A549 (cell line): ENCODE results near the gene RAB3IP.

Source experiments
- CEBPB ChIP-seq, 2 experiments: fragments of >200 bp in 1 of 2; sonication (Bioruptor Twin) in 1 of 2; formaldehyde crosslinking in 1 of 2; IDR thresholded peaks; 2 replicates each; pipeline ENCODE4 v1.6.1; 2012 to 2016
- CTCF ChIP-seq: fragments of >200 bp; sonication (Bioruptor Twin); formaldehyde crosslinking; IDR thresholded peaks from 3 replicates; pipeline ENCODE4 v1.5.1; 2016
- MAFK ChIP-seq: fragments of 450-650 bp; IDR thresholded peaks from 2 replicates; pipeline ENCODE4 v1.6.1; 2014; ENCODE audit not compliant: partially characterized antibody
- MAZ ChIP-seq: fragments of 150-350 bp; IDR thresholded peaks from 2 replicates; pipeline ENCODE4 v1.6.1; 2014; ENCODE audit warnings: antibody characterized with exemption, low read depth, low read length, borderline replicate concordance
- PBX3 ChIP-seq: IDR thresholded peaks from 2 replicates; pipeline ENCODE4 v1.6.1; 2012
- POLR2A ChIP-seq: IDR thresholded peaks from 2 replicates; pipeline ENCODE4 v1.6.1; 2012; ENCODE audit warnings: mild to moderate bottlenecking, low read length
- RAD21 ChIP-seq, 2 experiments: fragments of >200 bp in 1 of 2; sonication (Bioruptor Twin) in 1 of 2; formaldehyde crosslinking in 1 of 2; IDR thresholded peaks in 1 of 2; conservative IDR thresholded peaks in 1 of 2; 2 replicates in 1 of 2; 3 replicates in 1 of 2; pipeline ENCODE4 v1.6.1; 2012 to 2018; ENCODE audit warnings: inconsistent platforms in 1 of 2
- SMC3 ChIP-seq: fragments of >200 bp; sonication (Bioruptor Twin); formaldehyde crosslinking; IDR thresholded peaks from 3 replicates; pipeline ENCODE4 v1.6.1; 2018; ENCODE audit warnings: inconsistent platforms
- USF2 ChIP-seq: fragments of 450-650 bp; IDR thresholded peaks from 2 replicates; pipeline ENCODE4 v1.6.1; 2014; ENCODE audit warnings: antibody characterized with exemption

DNA sequence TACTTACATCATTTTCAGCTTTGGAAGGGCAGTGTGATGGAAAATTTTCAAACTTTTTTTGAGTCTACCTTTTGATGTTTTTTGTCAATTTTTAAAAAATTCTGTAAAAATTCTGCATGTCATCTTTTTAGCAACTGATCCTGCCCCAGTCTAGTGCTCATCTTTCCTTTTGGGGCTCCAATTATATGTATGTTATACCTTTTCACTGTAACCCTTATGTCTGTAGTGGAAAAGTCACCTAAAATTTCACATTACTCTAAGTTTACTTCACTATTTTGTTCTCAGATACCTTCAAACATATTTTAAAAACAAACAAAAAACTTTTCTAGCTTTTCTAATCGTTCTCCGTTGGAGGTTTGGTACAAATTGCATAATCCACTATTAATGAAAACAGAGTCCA is 53.9 kb downstream of the RAB3IP start:
- TF ChIP-seq CTCF (no peak), RAD21 (conservative IDR thresholded peaks at IDR 0.05 in 1 of 2, IDR thresholded peaks at IDR 0.05 in 1 of 2) (no peak), USF2 (no peak), MAFK (no peak), CEBPB (IDR thresholded peaks at IDR 0.05) (no peak), MAZ (no peak), PBX3 (no peak), SMC3 (no peak), POLR2A (no peak)
